Eye (tissue), 1 donor: ENCODE data around the gene RASEF.

Experiments used
- DNase-seq: peaks from one replicate; pipeline ENCODE4 v3.0.0-alpha.2; 2015

Gene RASEF

DNA sequence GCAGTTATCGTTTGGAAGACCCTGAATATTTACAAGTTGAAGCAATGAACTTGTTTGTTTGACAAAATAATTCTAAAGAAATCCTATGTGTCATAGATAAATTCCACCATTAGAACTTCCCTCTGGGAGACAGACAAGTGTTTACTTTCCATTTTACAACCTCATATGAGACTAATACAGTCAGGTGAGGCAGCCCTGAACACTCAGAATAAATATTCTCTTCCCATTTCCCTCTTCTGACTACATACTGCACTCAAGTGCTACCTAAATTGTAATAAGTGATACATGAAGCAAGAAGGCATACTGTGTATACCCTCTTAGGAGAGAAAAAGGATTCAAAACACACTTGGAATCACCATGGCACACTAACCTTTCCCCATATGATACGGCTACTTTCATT is 6.8 kb downstream of the RASEF start:
- DNase-seq: no peak

GRCh38 chr9:83047839-83048775 is 14.8 kb downstream of the RASEF start:
- no peak for DNase-seq

- peak; percentile 40 for DNase-seq
Observed at GRCh38 chr9:83043597-83043996, 19.3 kb downstream of the RASEF start.

GRCh38 chr9:83041771-83042170 is 21.2 kb downstream of the RASEF start:
- DNase-seq: peak; percentile 22

DNA sequence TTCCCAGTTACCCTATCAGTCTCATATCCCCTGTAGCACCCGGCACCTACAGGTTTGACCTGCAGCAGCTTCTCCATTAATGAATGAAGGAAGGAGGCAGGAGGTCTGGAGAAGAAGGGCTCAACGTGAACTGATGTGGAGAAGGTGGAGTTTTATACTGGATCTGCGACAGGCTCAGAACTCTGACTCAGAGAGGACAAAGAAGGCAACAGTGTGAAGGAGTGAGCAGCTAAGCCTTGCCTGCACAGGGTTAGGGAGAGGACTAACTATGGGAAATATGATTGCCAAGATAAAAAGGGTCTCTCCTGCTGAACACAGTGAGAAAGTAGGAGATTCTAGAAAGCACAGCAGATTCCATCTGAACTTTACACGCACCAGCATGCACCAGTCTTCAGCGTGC is 23.6 kb downstream of the RASEF start:
- no peak for DNase-seq

DNA sequence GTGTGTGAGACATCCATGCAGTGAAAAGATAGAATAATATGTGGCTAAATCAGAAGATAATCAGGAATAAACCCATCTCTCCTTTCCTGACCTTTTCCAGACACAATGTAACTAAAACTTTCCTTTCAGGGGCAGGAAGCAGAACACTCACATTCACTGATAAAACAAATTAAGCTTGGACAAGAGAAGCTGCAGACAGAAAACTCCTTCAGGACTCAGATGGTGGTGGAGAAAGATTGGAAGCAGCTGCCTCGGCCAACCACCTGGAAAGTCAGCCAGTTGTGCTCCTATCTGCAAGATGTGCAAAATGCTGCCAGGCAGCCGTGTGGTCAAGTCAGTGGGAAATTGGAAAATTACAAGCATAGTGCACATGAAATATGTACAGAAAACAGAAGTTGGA is 26.9 kb downstream of the RASEF start:
- DNase-seq: no peak

GRCh38 chr9:83035143-83035542 is 27.8 kb downstream of the RASEF start:
- DNase-seq: no peak

GRCh38 chr9:83034587-83034986 is 28.4 kb downstream of the RASEF start:
- no peak for DNase-seq

DNA sequence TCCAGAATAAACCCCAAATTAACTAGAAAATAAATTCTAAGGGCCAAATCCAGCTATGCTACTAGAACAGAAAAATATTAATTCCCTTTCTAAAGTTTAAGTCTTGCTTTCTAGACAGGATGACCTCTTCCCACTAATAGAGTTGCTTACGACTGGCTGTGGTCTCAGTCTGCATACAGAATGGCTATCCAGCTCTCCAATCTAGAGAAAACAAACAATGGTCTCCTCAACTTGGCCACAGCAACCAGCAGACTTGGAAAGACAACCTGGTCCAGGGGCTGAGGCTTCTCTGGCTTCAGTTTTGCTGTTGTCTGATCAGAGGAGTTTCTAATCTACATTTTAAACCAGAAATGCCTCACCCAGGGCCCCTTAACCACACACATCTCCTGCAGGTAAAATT is 28.9 kb downstream of the RASEF start:
- no peak for DNase-seq

DNA sequence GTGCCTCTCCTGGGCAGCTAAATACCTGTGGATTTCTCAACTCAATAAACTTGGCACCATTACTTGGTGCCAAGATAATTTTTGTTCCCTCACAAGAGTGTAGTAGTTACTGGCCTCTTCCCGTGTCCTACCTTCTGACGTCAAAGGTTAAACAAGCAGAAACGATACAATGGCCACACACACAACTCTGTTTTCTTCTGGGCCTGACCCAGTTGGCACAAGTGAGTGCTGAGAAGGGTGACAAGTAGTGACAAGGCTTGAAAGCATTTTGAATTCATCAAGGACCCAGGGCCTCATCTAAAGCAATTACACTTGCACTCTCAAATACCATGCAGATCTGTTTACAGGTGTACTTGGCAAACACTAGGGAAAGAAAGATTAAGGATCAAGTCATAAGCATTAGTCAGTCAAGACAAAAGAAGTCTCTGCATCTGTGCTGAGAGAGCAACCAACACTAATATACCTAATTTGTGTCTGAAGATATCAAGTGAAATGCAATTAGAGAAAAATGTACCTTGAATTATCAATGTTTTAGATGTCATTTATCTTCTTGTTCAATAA is 30.8 kb downstream of the RASEF start:
- no peak for DNase-seq

DNA sequence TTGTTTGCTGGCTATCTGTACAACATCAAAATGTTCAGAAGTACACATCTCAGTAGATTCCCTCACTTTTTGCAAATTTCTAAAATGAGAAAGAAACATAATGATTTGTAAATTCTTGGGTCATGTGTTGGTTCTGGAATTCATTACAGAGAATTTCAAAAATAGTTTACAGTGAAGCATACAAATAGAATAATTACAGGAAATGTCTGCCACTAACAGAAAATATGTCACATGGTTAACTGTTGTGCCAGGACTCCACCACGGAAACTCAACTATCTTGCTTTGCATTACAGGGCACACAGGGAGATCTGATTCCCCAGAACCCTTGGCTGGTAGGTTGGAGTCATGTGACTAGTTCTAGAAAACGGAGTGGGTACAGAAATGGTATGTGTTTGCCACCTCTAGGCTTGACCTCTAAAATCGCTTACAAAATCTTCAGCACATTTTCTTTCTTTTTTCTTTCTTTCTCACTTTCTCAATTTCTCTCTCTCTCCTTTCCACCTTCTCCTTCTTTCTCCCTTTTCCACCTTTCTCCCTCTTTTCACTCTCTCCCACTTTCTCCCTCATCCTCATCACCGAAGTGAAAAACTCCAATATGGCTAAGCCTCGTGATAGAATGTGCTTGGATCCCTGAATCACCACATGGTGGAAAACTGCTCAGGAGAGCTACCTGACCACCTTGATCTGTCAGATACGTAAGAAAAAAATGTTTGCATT is 32.4 kb downstream of the RASEF start:
- no peak for DNase-seq

- no peak for DNase-seq
Observed at GRCh38 chr9:83029531-83030137, 33.3 kb downstream of the RASEF start.

DNA sequence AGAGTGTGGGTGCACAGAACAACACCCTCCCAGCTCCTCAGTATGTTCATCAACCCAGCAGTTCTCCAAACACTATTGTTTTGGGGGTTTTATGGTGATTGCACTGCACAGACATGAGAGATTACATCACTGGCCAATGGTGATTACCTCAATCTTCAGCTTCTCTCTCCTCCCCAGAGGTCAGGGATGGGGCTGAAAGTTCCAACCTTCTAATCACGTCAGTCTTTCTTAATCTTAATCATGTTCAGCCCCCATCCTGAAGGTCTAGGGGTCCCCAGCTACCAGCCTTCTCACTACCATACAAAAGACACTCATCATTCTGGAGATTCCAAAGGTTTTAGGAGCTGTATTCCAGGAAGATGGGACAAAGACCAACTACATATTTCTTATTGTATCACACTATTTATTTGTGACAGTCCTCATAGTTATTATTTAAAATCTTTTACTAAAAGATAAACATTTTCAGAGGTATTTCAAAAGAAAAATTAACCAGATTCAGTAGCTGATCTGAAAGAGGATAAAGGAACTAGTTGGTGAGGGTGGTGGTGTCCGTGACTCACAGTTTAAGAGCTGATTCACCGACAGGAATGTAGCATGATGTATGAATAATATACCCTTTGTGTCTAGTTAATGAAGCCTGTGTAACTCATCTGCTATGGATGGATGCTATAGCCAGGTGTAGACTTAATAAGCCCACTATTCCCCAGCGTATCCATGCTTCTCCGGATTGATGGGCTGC is 35.6 kb downstream of the RASEF start:
- DNase-seq: no peak

DNA sequence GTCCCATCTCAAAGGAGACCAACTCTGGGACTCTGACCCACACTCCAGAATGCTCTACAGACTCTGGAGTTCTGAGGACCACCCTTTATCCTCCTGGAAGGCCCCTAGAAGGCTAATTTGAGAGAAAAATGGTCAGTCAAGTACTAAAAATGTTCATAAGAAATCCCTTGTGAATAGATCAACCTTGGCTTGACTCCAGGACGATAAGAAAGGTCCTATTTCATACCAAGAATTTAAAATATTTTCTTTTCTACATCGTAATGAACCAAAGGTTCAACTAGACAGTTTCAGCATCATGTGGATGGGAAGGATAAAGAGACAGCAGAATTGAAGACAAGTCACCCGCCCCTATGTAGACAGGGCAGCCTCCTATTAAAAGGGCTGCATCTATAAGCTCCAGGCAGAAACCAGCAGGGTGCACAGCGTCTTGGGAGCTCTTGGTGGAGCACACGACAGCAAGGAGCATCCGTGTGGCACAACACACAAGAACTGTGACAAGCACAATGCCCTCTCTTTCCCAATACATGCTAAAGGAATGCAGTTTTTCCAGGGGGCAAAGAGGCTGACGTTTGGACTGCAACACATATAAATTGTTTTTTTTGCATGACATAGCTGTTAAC is 38.3 kb downstream of the RASEF start:
- DNase-seq: no peak

DNA sequence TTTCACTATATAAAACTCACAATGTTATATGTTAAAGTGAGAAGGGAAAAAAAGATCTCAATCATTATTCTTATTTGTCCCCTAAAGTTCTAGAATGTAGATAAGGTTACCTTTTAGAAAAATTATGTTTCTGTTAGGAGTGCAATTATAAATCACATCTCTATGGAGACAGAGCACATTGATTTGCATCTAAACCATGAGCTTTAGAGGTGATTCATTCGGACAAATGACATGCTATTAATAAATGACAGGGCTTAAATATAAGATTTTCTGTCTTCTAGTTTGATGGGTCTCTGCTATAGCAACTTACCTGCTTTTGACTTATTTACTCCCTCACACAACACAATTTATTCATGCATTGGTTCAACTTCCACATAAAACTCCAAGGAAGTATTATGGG is 39.8 kb downstream of the RASEF start:
- DNase-seq: no peak

GRCh38 chr9:83020864-83021263 is 42.1 kb downstream of the RASEF start:
- no peak for DNase-seq

GRCh38 chr9:83020327-83020726 is 42.6 kb downstream of the RASEF start:
- no peak for DNase-seq

DNA sequence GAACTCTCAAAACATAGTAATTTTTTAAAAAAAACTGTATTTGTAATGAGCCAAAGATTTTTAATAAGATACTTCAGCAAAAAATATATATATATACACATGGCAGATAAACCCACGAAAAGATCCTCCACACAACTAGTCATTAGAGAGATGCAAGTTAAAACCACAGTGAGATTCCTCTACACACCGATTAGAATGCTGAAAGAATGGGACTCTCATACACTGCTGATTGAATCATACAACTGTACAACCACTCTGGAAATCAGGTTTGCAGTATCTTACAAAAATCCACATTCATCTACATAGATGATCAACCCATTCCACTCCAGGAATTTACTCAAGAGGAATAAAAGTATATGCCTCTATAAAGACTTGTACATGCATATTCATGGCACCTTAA is 43.7 kb downstream of the RASEF start:
- no peak for DNase-seq

- DNase-seq: no peak
Observed at GRCh38 chr9:83015897-83016296, 47.0 kb downstream of the RASEF start.

- DNase-seq: no peak
Observed at GRCh38 chr9:83013867-83014605, 48.9 kb downstream of the RASEF start.
